GM19239 (cell line): ENCODE results near the gene KRT2.
"Not testable (repeated sequence)": the region's sequence is repeated elsewhere in the genome, so short reads cannot be mapped to it uniquely, and the experiment has no call there.

Source experiments
- DNase-seq: peaks from one replicate; pipeline ENCODE4 v3.0.0; 2011; ENCODE audit warnings: low spot score; ENCODE audit not compliant: insufficient read length
- FAIRE-seq: peaks from 2 replicates; lab custom pipeline; 2011; peaks lifted over from hg19 to GRCh38; lab: Jason Lieb, UNC

The KRT2 gene

GRCh38 chr12:52686063-52686462 is 34.1 kb upstream of the KRT2 start:
- FAIRE-seq: no peak
- DNase-seq: no peak

GRCh38 chr12:52685406-52685890 is 33.4 kb upstream of the KRT2 start:
- FAIRE-seq: no peak

GRCh38 chr12:52684431-52684830 is 32.4 kb upstream of the KRT2 start:
- FAIRE-seq (no peak), DNase-seq (no peak)

More at GRCh38 chr12:52685406-52685890, 33.4 kb upstream of the KRT2 start:
- no peak for DNase-seq

GRCh38 chr12:52683575-52684300 is 31.7 kb upstream of the KRT2 start:
- no peak for DNase-seq
- FAIRE-seq: no peak

- DNase-seq: no peak
- FAIRE-seq: no peak
Observed at GRCh38 chr12:52682938-52683574, 31.0 kb upstream of the KRT2 start.

- DNase-seq (no peak), FAIRE-seq (no peak)
Observed at GRCh38 chr12:52682381-52682660, 30.3 kb upstream of the KRT2 start.

- no peak for DNase-seq
- FAIRE-seq: no peak
Observed at GRCh38 chr12:52681526-52682380, 29.7 kb upstream of the KRT2 start.

- no peak for FAIRE-seq
Observed at GRCh38 chr12:52680363-52680762, 28.4 kb upstream of the KRT2 start, which contains the start of gene KRT1. Gene KRT1, minus strand, starts transcription at chr12:52680407. Its CDS starts 59 bp downstream, at chr12:52680348.

GRCh38 chr12:52679875-52680274 is 27.9 kb upstream of the KRT2 start:
- DNase-seq (no peak), FAIRE-seq (no peak)

More at GRCh38 chr12:52680363-52680762, 28.4 kb upstream of the KRT2 start, which contains the start of gene KRT1:
- DNase-seq: no peak

- FAIRE-seq (no peak), DNase-seq (no peak)
Observed at GRCh38 chr12:52677671-52678070, 25.7 kb upstream of the KRT2 start.

- no peak for FAIRE-seq
- DNase-seq: no peak
Observed at GRCh38 chr12:52677126-52677525, 25.1 kb upstream of the KRT2 start.

GRCh38 chr12:52676163-52676562 is 24.2 kb upstream of the KRT2 start:
- FAIRE-seq: no peak
- no peak for DNase-seq

- DNase-seq (no peak), FAIRE-seq (no peak)
Observed at GRCh38 chr12:52675301-52675701, 23.3 kb upstream of the KRT2 start.

GRCh38 chr12:52674433-52674775 is 22.4 kb upstream of the KRT2 start:
- DNase-seq: no peak
- FAIRE-seq: no peak

- FAIRE-seq (no peak), DNase-seq (no peak)
Observed at GRCh38 chr12:52673713-52674432, 21.9 kb upstream of the KRT2 start.

GRCh38 chr12:52673217-52673616 is 21.2 kb upstream of the KRT2 start:
- FAIRE-seq (no peak), DNase-seq (no peak)

GRCh38 chr12:52672321-52672933 is 20.4 kb upstream of the KRT2 start:
- no peak for DNase-seq
- no peak for FAIRE-seq

GRCh38 chr12:52670961-52671360 is 18.9 kb upstream of the KRT2 start:
- DNase-seq (no peak), FAIRE-seq (no peak)

GRCh38 chr12:52670506-52670905 is 18.5 kb upstream of the KRT2 start:
- DNase-seq: no peak
- FAIRE-seq: no peak

- FAIRE-seq, DNase-seq: not testable (repeated sequence)
Observed at GRCh38 chr12:52669941-52670340, 17.9 kb upstream of the KRT2 start.
